Esophagus squamous epithelium (tissue), 4 donors: ENCODE measurements around the gene GAMT.

Experiments
- CTCF ChIP-seq, 6 experiments: fragments of 450-650 bp in 4 of 6; fragments of 200-600 bp in 2 of 6; sonication (generic) in 2 of 6; IDR thresholded peaks; one replicate each; pipeline ENCODE4 v1.5.1; 2016 to 2019; ENCODE audit warnings: antibody characterized with exemption in 6 of 6, mild to moderate bottlenecking in 4 of 6, moderate library complexity in 4 of 6
- POLR2A ChIP-seq, 4 donors: fragments of 450-650 bp; IDR thresholded peaks; one replicate each; pipeline ENCODE4 v1.6.1; 2017; ENCODE audit warnings: antibody characterized with exemption in 4 of 4, mild to moderate bottlenecking in 4 of 4, moderate library complexity in 3 of 4

- TF ChIP-seq POLR2A (IDR thresholded peaks at IDR 0.05) (peak in 1 of 4 donors; percentile 32), CTCF (IDR thresholded peaks at IDR 0.05) (no peak)
Measured at GRCh38 chr19:1408300-1409203, 7.2 kb upstream of the GAMT start.
